ENCODE measurements around the gene TRIP13. TPM values are rescaled to one million over a fixed set of nuclear protein-coding genes. Genes with fewer than 3 reads are reported as not detected.
"Not testable (repeated sequence)": the region's sequence is repeated elsewhere in the genome, so short reads cannot be mapped to it uniquely, and the experiment has no call there.

The TRIP13 gene
- total RNA-seq, 4 donors from 2014 or later, result 1.1 to 1.7 (median 1.3) TPM; not detected in 1

GRCh38 chr5:932151-932627 lies 39.5 kb downstream of the TRIP13 start:
- 77 to 94% methylated on average over 4 to 8 of the region's 8 CpGs for WGBS, 2 donors
- H3K36me3 ChIP-seq, result no peaks in the 10 kb centered on the region
- no peaks in the 10 kb centered on the region for H3K27me3 ChIP-seq
- DNase-seq, result no peak
- intact Hi-C loops (cut with DNase I), result no loop called here
- no peak overlapping the region for H3K4me3 ChIP-seq (replicated peaks in 1 of 3)
- no peak overlapping the region for H3K27ac ChIP-seq
- no peaks in the 10 kb centered on the region for H3K4me1 ChIP-seq
- no peaks in the 10 kb centered on the region for H3K9me3 ChIP-seq
- TF ChIP-seq POLR2A (IDR thresholded peaks at IDR 0.05), result no peak
- TF ChIP-seq, protein P1, sequence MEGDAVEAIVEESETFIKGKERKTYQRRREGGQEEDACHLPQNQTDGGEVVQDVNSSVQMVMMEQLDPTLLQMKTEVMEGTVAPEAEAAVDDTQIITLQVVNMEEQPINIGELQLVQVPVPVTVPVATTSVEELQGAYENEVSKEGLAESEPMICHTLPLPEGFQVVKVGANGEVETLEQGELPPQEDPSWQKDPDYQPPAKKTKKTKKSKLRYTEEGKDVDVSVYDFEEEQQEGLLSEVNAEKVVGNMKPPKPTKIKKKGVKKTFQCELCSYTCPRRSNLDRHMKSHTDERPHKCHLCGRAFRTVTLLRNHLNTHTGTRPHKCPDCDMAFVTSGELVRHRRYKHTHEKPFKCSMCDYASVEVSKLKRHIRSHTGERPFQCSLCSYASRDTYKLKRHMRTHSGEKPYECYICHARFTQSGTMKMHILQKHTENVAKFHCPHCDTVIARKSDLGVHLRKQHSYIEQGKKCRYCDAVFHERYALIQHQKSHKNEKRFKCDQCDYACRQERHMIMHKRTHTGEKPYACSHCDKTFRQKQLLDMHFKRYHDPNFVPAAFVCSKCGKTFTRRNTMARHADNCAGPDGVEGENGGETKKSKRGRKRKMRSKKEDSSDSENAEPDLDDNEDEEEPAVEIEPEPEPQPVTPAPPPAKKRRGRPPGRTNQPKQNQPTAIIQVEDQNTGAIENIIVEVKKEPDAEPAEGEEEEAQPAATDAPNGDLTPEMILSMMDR (IDR thresholded peaks at IDR 0.05), result no peak

GRCh38 chr5:932628-933250 lies 40.1 kb downstream of the TRIP13 start:
- no peak for DNase-seq
- Histone ChIP-seq H3K36me3 (no peaks in the 10 kb centered on the region), H3K27me3 (no peaks in the 10 kb centered on the region), H3K9me3 (no peaks in the 10 kb centered on the region), H3K4me3 (replicated peaks in 1 of 3) (no peak overlapping the region), H3K4me1 (no peaks in the 10 kb centered on the region), H3K27ac (no peak overlapping the region)
- 29 to 60% methylated on average over 1 to 4 of the region's 4 CpGs for WGBS, 2 donors
- no peak for TF ChIP-seq POLR2A (IDR thresholded peaks at IDR 0.05)
- TF ChIP-seq, protein P1 (IDR thresholded peaks at IDR 0.05), result no peak
- intact Hi-C loops (cut with DNase I), result no loop called here

DNA sequence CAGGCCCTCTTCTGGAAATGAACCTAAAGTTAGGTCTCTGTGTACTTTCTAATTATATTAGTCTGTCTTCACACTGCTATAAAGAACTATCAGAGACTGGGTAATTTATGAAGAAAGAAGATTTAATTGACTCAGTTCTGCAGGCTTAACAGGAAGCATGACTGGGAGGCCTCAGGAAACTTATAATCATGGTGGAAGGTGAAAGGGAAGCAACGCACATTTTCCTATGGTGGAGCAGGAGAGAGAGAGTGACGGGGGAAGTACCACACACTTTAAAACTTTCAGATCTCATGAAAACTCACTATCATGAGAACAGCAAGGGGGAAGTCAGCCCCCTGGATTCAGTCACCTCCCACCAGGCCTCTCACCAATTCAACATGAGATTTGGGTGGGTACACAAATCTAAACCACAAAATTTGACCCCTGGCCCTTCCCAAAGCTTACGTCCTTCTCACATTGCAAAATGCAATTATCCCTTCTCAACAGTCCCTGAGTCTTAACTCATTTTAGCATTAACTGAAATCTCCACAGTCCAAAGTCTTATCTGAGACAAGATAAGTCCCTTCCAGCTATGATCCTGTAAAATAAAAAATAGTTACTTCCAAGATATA lies 40.7 kb downstream of the TRIP13 start:
- Histone ChIP-seq H3K27ac (no peak overlapping the region), H3K4me3 (replicated peaks in 1 of 3) (no peak overlapping the region), H3K4me1 (no peaks in the 10 kb centered on the region), H3K9me3 (no peaks in the 10 kb centered on the region), H3K36me3 (no peaks in the 10 kb centered on the region), H3K27me3 (no peaks in the 10 kb centered on the region)
- intact Hi-C loops (cut with DNase I), result no loop called here
- no peak for DNase-seq
- WGBS, 2 donors, result 73 to 88% methylated on average over 3 of the region's 3 CpGs
- TF ChIP-seq, protein P1 (IDR thresholded peaks at IDR 0.05), result no peak
- TF ChIP-seq POLR2A (IDR thresholded peaks at IDR 0.05), result no peak

DNA sequence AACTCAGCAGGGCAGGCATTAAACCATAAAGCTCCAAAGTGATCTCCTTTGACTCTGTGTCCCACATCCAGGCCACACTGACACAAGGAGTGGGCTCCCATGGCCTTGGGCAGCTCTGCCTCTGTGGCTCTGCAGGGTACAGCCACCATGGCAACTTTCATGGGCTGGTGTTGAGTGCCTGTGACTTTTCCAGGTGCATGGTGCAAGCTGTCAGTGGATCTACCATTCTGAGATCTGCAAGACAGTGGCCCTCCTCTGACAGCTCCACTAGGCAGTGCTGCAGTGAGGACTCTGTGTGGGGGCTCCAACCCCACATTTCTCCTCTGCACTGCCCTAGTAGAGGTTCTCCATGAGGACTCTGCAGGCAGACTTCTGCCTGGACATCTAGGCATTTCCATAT lies 41.3 kb downstream of the TRIP13 start:
- H3K27me3 ChIP-seq; DNase-seq; H3K36me3 ChIP-seq; H3K9me3 ChIP-seq; H3K4me3 ChIP-seq (replicated peaks in 1 of 3); H3K4me1 ChIP-seq; intact Hi-C loops (cut with DNase I); H3K27ac ChIP-seq: not testable (repeated sequence)

- H3K27me3 ChIP-seq; H3K4me1 ChIP-seq; DNase-seq; H3K27ac ChIP-seq; H3K36me3 ChIP-seq; intact Hi-C loops (cut with DNase I); H3K9me3 ChIP-seq; H3K4me3 ChIP-seq (replicated peaks in 1 of 3): not testable (repeated sequence)
- 88 to 98% methylated on average over 3 of the region's 3 CpGs for WGBS, 2 donors
Measured at GRCh38 chr5:934381-934967, 41.8 kb downstream of the TRIP13 start.

DNA sequence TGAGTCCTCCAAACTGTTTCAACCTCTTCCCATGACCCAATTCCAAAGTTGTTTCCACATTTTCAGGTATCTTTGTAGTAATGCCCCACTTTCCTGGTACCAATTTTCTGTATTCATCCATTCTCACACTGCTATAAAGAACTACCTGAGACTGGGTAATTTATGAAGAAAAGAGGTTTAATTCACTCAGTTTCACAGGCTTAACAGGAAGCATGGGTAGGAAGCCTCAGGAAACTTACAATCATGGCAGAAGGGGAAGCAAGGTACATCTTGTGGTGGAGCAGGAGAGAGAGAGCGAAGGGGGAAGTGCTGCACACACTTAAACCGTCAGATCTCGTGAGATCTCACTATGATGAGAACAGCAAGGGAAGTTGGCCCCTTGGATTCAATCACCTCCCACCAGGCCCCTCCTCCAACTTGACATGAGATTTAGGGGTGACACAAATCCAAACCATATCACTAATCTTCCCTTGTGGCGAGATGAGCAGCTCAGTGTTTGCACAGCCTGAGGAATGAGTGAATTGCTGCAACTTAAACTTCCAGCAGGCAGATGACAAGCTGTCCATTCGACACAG lies 42.9 kb downstream of the TRIP13 start:
- DNase-seq, result no peak
- H3K27ac ChIP-seq, result no peak overlapping the region
- TF ChIP-seq POLR2A (IDR thresholded peaks at IDR 0.05), result no peak
- TF ChIP-seq, protein P1 (IDR thresholded peaks at IDR 0.05), result no peak
- no peaks in the 10 kb centered on the region for H3K36me3 ChIP-seq
- no peak overlapping the region for H3K4me3 ChIP-seq (replicated peaks in 1 of 3)
- WGBS, 2 donors, result 83 to 94% methylated on average over 5 of the region's 5 CpGs
- H3K27me3 ChIP-seq, result no peaks in the 10 kb centered on the region
- intact Hi-C loops (cut with DNase I), result no loop called here
- no peaks in the 10 kb centered on the region for H3K9me3 ChIP-seq
- H3K4me1 ChIP-seq, result no peaks in the 10 kb centered on the region

All from thyroid gland (tissue), 4 donors.